GM18868 (cell line): ENCODE results near the gene KLHDC7B.
"Not testable (repeated sequence)": the region's sequence is repeated elsewhere in the genome, so short reads cannot be mapped to it uniquely, and the experiment has no call there.

Experiments
- ATAC-seq: cut with Tn5 transposase; IDR thresholded peaks from one replicate; pipeline ENCODE4 v1.9.1; 2021; ENCODE audit warnings: mild to moderate bottlenecking, moderate library complexity; ENCODE audit not compliant: unreplicated experiment

KLHDC7B gene

GRCh38 chr22:50517495-50518260 is 28.0 kb upstream of the KLHDC7B start:
- ATAC-seq, result no peak

- no peak for ATAC-seq
These were observed 27.1 kb upstream of the KLHDC7B start for GRCh38 chr22:50518606-50519005.

- no peak for ATAC-seq
These were observed 26.5 kb upstream of the KLHDC7B start for GRCh38 chr22:50519151-50519550.

- not testable (repeated sequence) for ATAC-seq
These were observed 25.5 kb upstream of the KLHDC7B start for GRCh38 chr22:50520184-50520583.

GRCh38 chr22:50520826-50521453 is 24.8 kb upstream of the KLHDC7B start:
- ATAC-seq, result no peak

- ATAC-seq, result no peak
These were observed 24.0 kb upstream of the KLHDC7B start for GRCh38 chr22:50521710-50522109.

- ATAC-seq, result no peak
These were observed 23.4 kb upstream of the KLHDC7B start for GRCh38 chr22:50522208-50522805.

- no peak for ATAC-seq
These were observed 22.8 kb upstream of the KLHDC7B start for GRCh38 chr22:50522806-50523438.

- no peak for ATAC-seq
These were observed 22.3 kb upstream of the KLHDC7B start for GRCh38 chr22:50523458-50523805.

- ATAC-seq, result no peak
These were observed 21.7 kb upstream of the KLHDC7B start for GRCh38 chr22:50523806-50524675.

GRCh38 chr22:50524676-50525103 is 21.0 kb upstream of the KLHDC7B start:
- ATAC-seq, result no peak

GRCh38 chr22:50525104-50525857 is 20.4 kb upstream of the KLHDC7B start, which contains the start of gene SCO2:
SCO2 (minus strand) TSS chr22:50525598; CDS start chr22:50524411, 1,187 bp downstream.
- ATAC-seq, result peak; percentile 45

GRCh38 chr22:50525858-50526107 is 19.9 kb upstream of the KLHDC7B start:
- ATAC-seq, result no peak

GRCh38 chr22:50526108-50526833 is 19.4 kb upstream of the KLHDC7B start:
- ATAC-seq, result peak; percentile 27

GRCh38 chr22:50526834-50527801 is 18.6 kb upstream of the KLHDC7B start:
- no peak for ATAC-seq

GRCh38 chr22:50527921-50528681 is 17.6 kb upstream of the KLHDC7B start:
- no peak for ATAC-seq

GRCh38 chr22:50528682-50529415 is 16.9 kb upstream of the KLHDC7B start:
- ATAC-seq, result no peak
